ENCODE results near the gene UNC45B.
"Not testable (repeated sequence)": the region's sequence is repeated elsewhere in the genome, so short reads cannot be mapped to it uniquely, and the experiment has no call there.

DNA sequence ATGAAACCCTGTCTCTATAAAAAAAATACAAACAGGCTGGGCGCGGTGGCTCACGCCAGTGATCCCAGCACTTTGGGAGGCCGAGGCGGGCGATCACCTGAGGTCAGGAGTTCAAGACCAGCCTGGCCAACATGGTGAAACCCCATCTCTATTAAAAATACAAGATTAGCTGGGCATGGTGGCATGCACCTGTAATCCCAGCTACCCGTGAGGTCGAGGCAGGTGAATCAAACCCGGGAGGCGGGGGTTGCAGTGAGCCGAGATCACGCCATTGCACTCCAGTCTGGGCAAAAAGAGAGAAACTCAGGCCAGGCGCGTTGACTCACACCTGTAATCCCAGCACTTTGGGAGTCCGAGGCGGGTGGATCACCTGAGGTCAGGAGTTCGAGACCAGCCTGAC is 36.8 kb upstream of the UNC45B start:
- not testable (repeated sequence) for TF ChIP-seq EZH2 (IDR thresholded peaks at IDR 0.05; ENCODE audit: insufficient read depth, poor library complexity, severe bottlenecking); EZH2phosphoT487 (IDR thresholded peaks at IDR 0.05; ENCODE audit: insufficient read depth, low read depth)

Data from GM23248 (cell line).